NT2/D1 (cell line): Measurements from ENCODE around the gene MAJIN.

Experiments used
- SUZ12 ChIP-seq: IDR thresholded peaks from 2 replicates; pipeline ENCODE4 v1.6.1; 2011; ENCODE audit not compliant: insufficient read length, insufficient read depth; ENCODE audit errors: extremely low read depth
- YY1 ChIP-seq: IDR thresholded peaks from 2 replicates; pipeline ENCODE4 v1.6.1; 2011; ENCODE audit not compliant: insufficient read length, insufficient read depth
- ZNF274 ChIP-seq: IDR thresholded peaks from 2 replicates; pipeline ENCODE4 v1.6.1; 2011; ENCODE audit warnings: mild to moderate bottlenecking, low read depth, low read length

- TF ChIP-seq ZNF274 (no peak), YY1 (no peak), SUZ12 (no peak)
Measured at GRCh38 chr11:64999478-64999877, 27.6 kb upstream of the MAJIN start.
